SHP77 treated with DMSO at 0.1 percent for 48 hours (cell line): ENCODE data around the gene TP73.

ENCODE experiments used
- DNase-seq: peaks from one replicate; lab custom pipeline; 2025; lab: John Stamatoyannopoulos, UW

The TP73 gene

GRCh38 chr1:3651930-3652547, at the start of gene TP73:
TSS of gene TP73 (plus strand) at chr1:3652516. CDS start at chr1:3682366, 29,850 bp downstream.
- no peak for DNase-seq

- no peak for DNase-seq
Observed at GRCh38 chr1:3603156-3603555, 49.2 kb upstream of the TP73 start.

- no peak for DNase-seq
Observed at GRCh38 chr1:3603571-3604467, 48.5 kb upstream of the TP73 start.

DNA sequence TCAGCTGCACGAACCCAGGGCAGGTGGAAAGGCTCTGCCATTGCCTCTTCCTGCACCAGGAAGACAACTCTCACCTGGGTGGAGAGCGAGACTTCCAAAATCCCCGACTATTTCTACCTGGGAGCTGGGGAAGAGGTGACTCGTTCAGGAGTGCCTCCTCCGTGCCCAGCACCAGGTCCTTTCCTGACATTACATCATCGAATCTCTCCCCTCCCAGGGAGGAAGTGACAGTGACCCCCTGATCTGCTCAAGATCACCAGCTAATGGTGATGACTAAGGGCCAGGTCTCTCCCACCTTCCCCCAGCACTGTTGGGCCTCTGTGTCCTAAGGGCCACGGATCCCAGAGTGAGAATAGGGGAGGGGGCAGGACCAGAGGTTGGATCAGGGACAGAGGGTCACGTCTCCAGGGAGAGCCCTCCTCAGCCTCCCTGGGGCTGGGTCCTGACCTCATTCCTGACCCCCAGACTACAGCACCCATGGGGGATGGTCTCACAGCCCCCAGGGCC, 47.8 kb upstream of the TP73 start:
- DNase-seq: no peak

DNA sequence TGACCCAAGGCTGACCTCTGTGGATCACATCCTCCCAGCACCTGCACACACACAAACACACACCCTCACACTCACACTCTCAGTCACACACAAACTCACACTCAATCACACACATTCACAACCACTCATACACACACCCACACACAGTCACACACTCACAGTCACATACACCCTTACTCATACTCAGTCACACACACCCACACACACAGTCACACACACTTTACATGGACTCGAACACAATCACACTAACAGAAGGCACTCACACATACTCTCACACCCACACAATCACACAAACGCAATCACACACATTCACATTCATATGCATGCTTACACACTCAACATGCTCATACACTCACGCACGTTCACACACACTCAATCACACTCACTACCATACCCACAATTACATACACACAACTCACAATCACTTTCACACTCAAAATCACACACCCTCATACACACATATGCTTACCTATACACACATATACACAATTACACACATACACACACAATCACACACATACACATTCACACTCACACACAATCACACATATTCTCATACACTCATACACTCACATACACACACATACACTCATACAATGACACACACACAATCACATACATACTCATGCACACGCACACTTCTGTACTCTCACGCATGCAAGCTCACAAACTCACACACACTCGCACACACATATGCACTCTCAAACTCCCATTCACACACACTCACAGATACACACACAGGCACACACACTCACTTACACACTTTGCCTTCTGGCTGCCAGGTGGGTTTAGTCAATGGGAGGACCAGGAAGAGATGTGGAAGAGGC, 47.1 kb upstream of the TP73 start:
- no peak for DNase-seq

DNA sequence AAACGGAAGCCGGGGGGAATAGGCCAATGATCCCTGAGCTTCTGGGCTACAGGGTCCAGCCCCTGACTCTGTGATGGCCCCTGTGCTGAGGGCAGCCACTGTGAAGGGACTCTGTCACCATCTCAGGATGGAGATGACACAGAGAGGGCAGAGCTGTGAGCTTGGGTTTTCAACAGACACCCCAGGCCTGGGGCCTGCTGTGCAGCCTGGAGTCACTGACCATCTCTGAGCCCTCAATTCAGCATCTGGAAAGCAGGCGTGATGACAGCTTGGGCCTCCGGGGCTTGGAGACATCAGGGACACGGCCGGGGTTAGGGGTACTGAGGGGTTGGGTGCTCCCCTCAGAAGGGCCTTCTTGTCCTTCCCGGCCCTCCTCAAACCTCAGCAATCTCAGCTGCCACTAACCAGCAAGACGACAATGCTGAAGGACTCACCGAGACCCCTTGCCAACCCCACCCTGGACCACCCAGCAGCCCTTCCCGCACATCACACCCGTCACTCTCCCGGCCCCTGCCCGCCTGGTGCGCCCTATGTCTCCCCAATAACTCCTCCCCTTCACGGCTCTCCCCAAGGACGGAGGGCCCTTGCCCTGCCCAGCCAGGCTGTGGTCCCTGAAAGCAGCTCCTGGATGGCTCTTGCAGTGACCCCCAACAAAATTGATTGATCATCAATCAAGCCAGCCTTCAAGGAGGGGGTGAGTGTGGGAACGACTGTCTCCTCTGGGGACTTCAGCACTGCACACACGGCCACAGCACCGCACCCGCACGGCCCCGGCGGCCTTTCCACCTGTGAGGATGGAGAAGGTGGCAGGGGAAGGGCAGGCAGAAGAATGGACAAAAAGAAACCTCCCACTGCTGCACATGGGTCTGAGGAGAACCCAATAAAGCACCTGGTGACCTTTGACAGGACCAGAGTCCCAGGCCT, 45.3 kb upstream of the TP73 start:
- no peak for DNase-seq

GRCh38 chr1:3607703-3608065, 44.6 kb upstream of the TP73 start:
- no peak for DNase-seq

DNA sequence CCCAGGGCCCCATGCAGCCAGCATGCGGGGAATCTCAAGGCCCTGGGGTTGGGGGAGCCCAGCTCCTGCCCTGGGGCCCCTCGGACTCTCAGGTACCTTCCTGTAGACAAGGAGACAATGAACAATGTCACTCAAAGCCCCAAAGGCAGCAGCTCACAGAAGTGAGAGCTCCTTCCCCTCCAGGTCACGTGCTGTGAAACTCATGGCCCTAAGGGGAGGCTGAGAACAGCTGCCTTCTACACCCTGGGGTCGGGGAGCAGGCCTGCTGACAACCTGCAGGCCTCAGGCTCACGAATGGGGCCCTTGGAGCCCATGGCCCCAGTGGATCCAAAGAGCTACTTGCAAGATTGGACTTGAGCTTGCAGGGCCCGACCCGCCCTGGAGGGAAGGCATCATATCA, 44.2 kb upstream of the TP73 start:
- no peak for DNase-seq

- no peak for DNase-seq
Observed at GRCh38 chr1:3609016-3609768, 43.1 kb upstream of the TP73 start.

- DNase-seq: no peak
Observed at GRCh38 chr1:3609769-3610526, 42.4 kb upstream of the TP73 start.

DNA sequence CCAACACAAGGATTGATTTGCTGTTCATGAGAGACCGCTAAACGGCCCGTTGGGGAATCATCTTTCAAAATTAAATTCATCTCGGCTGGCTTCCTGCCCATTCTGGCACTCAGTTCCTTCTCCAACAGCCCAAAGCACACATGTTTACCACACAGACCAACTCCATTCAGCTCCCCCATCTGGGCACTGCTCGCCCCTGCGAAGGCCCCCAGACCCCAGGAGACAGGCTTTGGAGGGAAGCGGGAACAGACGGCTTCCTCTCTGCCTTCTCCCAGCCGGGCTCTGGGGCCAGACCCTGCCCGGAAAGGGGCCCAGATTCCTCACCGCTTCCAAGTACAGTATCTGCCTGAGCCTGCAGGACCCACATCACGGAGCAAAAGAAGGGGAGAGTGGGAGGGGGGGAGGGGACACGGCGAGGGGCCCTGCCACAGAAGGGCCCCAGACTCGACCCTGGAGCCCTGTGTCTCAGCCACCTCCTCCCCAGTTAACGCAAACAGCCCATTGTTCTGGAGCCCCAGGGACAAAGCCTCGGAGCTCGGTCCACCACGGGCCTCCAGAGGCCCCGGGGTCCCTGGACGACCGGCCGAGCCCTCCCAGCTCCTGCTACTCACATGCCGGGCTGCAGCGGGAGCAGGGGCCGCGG, 41.7 kb upstream of the TP73 start:
- no peak for DNase-seq

- no peak for DNase-seq
Observed at GRCh38 chr1:3611170-3612019, 40.9 kb upstream of the TP73 start, which contains the start of gene MEGF6. TSS of gene MEGF6 (minus strand) at chr1:3611508. CDS start at chr1:3611268, 240 bp downstream.

DNA sequence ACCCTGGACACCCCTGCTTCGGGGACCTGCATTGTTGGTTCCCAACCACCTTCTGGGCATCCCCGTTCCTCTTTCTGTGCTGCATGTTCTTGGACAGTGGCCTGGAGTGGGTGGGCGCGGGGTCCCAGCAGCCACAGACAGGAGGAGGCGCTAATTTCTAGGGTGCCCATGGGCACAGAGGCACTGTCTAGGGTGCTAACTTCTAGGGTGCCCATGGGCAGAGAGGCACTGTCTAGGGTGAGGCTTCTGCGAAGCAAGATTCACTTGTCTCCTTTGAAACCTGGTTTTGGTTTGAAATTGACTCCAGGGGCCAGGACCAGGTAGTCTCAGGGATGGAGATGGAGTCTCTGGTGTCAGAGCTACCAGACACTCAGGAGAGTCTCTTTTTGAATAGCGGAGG, 40.2 kb upstream of the TP73 start:
- DNase-seq: no peak

DNA sequence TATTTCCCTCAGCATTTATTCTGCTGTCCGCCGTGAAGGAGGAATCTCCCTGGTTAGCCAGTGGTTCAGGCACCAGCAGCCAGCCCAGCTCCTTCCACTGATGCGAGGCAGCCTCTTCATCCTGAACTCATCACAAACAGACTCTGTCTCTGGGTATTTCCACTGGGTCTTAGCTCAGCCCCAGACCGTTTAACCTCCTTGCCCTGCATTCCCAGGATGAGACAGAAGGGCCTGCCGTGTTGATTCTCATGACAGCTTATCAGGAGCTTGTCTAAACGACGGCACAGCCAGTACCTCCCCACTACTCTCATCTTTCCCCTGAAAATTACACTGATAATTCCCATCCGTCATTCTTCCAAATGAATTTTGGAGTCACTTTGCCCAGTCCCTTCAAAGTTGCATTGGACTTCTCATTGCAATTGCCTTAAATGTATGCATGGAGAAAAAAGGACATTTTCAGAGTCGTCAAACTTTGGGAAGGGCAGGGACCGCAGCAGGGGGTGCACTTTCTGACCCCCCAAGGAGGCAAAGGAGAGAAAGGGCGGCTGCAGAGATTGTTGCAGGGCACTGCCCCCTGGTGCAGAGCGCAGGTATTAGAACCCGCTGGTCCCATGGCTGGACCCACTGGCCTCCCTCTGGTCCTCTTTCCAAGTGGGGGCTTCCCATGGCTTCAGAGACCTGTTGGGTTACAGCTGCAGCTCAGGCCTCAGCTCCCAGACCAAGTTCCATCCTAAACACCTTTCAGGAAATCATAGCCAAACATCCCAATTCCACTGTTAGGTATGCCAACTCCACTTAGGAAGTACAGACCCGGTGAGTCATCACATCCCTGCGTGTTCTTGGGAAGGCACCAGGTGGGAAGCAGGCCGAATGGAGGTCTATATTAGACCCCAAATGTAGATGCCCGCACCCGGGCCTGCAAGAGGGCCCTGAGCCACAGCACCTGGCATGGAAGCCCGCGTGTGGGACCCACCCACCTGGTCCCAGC, 37.3 kb upstream of the TP73 start:
- no peak for DNase-seq

- DNase-seq: no peak
Observed at GRCh38 chr1:3616861-3617260, 35.5 kb upstream of the TP73 start.

- no peak for DNase-seq
Observed at GRCh38 chr1:3617806-3618345, 34.4 kb upstream of the TP73 start.

DNA sequence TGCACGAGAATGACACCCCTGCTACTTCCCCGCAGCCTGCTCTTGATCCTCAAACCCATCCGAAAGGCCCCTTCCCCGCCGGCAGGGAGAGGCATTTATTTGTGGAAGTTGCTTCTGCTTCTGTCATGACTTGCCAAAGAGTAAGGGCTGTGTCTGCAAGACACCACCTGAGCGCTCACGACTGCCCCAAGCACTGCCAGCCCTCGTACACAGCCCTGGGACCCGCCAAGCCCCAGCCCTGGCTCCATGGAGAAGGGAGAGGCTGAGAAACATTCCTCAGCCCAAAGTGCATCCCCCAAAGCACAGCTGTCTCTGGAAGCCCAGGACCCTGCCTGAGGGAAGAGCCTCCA, 33.8 kb upstream of the TP73 start:
- no peak for DNase-seq
